ENCODE measurements around the gene DPP3. TPM values are rescaled to one million over a fixed set of nuclear protein-coding genes. Genes with fewer than 3 reads are reported as not detected.
A peak's percentile ranks its signal among the peaks of the same experiment; 100 is the strongest.

DPP3 gene
- total RNA-seq, 1 experiment from 2014 or later: 180 TPM

- Histone ChIP-seq H3K36me3 (ENCODE audit: control insufficient read depth, insufficient read depth, low read length) (no peaks in the 10 kb centered on the region), H3K27ac (ENCODE audit: low read length) (no peak overlapping the region), H3K4me3 (ENCODE audit: low read depth in 2 of 2, low read length in 2 of 2) (no peak overlapping the region), H3K9me3 (ENCODE audit: control insufficient read depth, insufficient read depth, low read depth, low read length) (no peaks in the 10 kb centered on the region), H3K4me1 (ENCODE audit: control insufficient read depth, insufficient read depth, low read length) (no peaks in the 10 kb centered on the region), H3K27me3 (ENCODE audit: control insufficient read depth, insufficient read depth, low read length) (no peaks in the 10 kb centered on the region)
- ChIA-PET CTCF (interaction anchor here (0.6 to 1.0 kb wide), 2 partner anchors 42 to 47 kb away, joined by 4 to 5 read pairs; partner anchors contain the start of gene DPP3), POLR2A (no interaction called here)
- TF ChIP-seq, protein P1, sequence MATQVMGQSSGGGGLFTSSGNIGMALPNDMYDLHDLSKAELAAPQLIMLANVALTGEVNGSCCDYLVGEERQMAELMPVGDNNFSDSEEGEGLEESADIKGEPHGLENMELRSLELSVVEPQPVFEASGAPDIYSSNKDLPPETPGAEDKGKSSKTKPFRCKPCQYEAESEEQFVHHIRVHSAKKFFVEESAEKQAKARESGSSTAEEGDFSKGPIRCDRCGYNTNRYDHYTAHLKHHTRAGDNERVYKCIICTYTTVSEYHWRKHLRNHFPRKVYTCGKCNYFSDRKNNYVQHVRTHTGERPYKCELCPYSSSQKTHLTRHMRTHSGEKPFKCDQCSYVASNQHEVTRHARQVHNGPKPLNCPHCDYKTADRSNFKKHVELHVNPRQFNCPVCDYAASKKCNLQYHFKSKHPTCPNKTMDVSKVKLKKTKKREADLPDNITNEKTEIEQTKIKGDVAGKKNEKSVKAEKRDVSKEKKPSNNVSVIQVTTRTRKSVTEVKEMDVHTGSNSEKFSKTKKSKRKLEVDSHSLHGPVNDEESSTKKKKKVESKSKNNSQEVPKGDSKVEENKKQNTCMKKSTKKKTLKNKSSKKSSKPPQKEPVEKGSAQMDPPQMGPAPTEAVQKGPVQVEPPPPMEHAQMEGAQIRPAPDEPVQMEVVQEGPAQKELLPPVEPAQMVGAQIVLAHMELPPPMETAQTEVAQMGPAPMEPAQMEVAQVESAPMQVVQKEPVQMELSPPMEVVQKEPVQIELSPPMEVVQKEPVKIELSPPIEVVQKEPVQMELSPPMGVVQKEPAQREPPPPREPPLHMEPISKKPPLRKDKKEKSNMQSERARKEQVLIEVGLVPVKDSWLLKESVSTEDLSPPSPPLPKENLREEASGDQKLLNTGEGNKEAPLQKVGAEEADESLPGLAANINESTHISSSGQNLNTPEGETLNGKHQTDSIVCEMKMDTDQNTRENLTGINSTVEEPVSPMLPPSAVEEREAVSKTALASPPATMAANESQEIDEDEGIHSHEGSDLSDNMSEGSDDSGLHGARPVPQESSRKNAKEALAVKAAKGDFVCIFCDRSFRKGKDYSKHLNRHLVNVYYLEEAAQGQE (IDR thresholded peaks at IDR 0.05; ENCODE audit: insufficient read depth in 1 of 2, low read depth in 2 of 2, low read length in 1 of 2): no peak
- TF ChIP-seq CTCF (IDR thresholded peaks at IDR 0.05) (no peak), POLR2AphosphoS5 (IDR thresholded peaks at IDR 0.05; ENCODE audit: low read depth, low read length) (no peak), SIN3A (IDR thresholded peaks at IDR 0.05; ENCODE audit: borderline replicate concordance, insufficient read depth, low read depth, low read length) (no peak), TCF7L2 (IDR thresholded peaks at IDR 0.05; ENCODE audit: low read depth, low read length) (no peak)
- intact Hi-C loops (cut with micrococcal nuclease; ENCODE audit: unreplicated experiment) (no loop called here), in situ Hi-C loops (cut with HindIII; ENCODE audit: low pct_unique_long_range_greater_than_20kb, low sequenced_read_pairs) (no loop called here)
- no peak for DNase-seq (ENCODE audit: low read depth, low spot score)
- BruUV-seq (replicated peaks): no TSS peak
- ATAC-seq: no peak
Measured at GRCh38 chr11:66432597-66432996, 47.6 kb upstream of the DPP3 start.

DNA sequence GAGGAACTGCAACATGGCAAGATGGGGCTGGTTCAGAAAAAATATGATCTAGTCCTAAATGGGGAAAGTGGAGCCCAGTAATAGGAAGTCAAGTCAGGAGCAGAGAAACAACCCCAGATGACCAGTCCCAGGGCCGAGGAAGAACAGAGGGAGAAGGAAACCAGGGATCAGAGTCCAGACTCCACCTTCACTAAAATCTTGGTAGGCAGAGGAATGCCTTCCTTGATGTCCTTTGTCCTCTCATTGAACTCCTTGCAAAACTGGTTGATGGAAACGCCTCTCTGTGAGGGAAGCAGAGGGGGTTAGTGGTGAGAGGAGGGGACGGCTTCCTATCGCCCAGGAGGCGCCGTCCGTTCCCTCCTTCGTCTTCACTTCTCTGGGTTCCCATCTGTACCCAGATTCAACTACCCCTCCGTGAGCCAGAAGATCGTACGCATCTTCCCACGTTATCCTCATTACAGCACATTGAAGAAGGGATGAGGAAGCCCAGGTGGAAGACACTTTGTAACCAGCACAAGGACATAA lies 42.2 kb upstream of the DPP3 start:
- Histone ChIP-seq H3K4me3 (ENCODE audit: low read depth in 2 of 2, low read length in 2 of 2) (peak overlapping the region; percentile 97 to 100), H3K4me1 (ENCODE audit: control insufficient read depth, insufficient read depth, low read length) (peaks cover 5% of the 10 kb centered on the region; the same call in 1 of the 2 replicates), H3K27me3 (ENCODE audit: control insufficient read depth, insufficient read depth, low read length) (no peaks in the 10 kb centered on the region), H3K27ac (ENCODE audit: low read length) (peak overlapping the region; percentile 99), H3K36me3 (ENCODE audit: control insufficient read depth, insufficient read depth, low read length) (no peaks in the 10 kb centered on the region; the same call in 1 of the 2 replicates), H3K9me3 (ENCODE audit: control insufficient read depth, insufficient read depth, low read depth, low read length) (no peaks in the 10 kb centered on the region)
- no TSS peak for BruUV-seq (replicated peaks)
- ChIA-PET POLR2A (no interaction called here), CTCF (interaction anchor here (0.6 to 2.5 kb wide), 5 partner anchors 29 to 240 kb away, joined by 3 to 12 read pairs (median 5); partner anchors contain the start of gene RBM4B)
- intact Hi-C loops (cut with micrococcal nuclease; ENCODE audit: unreplicated experiment) (no loop called here), in situ Hi-C loops (cut with HindIII; ENCODE audit: low pct_unique_long_range_greater_than_20kb, low sequenced_read_pairs) (no loop called here)
- no peak for TF ChIP-seq POLR2AphosphoS5 (IDR thresholded peaks at IDR 0.05; ENCODE audit: low read depth, low read length)
- TF ChIP-seq, protein P1 (IDR thresholded peaks at IDR 0.05; ENCODE audit: insufficient read depth in 1 of 2, low read depth in 2 of 2, low read length in 1 of 2): no peak
- TF ChIP-seq CTCF (IDR thresholded peaks at IDR 0.05): no peak
- no peak for TF ChIP-seq TCF7L2 (IDR thresholded peaks at IDR 0.05; ENCODE audit: low read depth, low read length)
- no peak for TF ChIP-seq SIN3A (IDR thresholded peaks at IDR 0.05; ENCODE audit: borderline replicate concordance, insufficient read depth, low read depth, low read length)
- DNase-seq (ENCODE audit: low read depth, low spot score): no peak
- peak; percentile 6 for ATAC-seq

Data from Panc1 (cell line).